K562 (cell line): Measurements from ENCODE around the gene ABHD16A. TPM values are rescaled to one million over a fixed set of nuclear protein-coding genes. Genes with fewer than 3 reads are reported as not detected.

Experiments used
- ARHGAP35 ChIP-seq: fragments of 450-650 bp; IDR thresholded peaks from 2 replicates; pipeline ENCODE4 v1.6.1; 2018; ENCODE audit not compliant: partially characterized antibody
- ATF1 ChIP-seq, 2 experiments: fragments of 450-650 bp in 1 of 2; IDR thresholded peaks; 2 replicates each; pipeline ENCODE4 v1.6.1; 2016; ENCODE audit warnings: missing compliant biosample characterization in 1 of 2, missing genetic modification characterization in 1 of 2
- GABPB1 ChIP-seq: sonication (generic); formaldehyde crosslinking; IDR thresholded peaks from 2 replicates; pipeline ENCODE4 v1.8.0; 2022; ENCODE audit warnings: mild to moderate bottlenecking, missing genetic modification reagents
- IRF2 ChIP-seq: sonication (generic); formaldehyde crosslinking; IDR thresholded peaks from 2 replicates; pipeline ENCODE4 v1.8.1; 2022; ENCODE audit warnings: mild to moderate bottlenecking, missing genetic modification reagents
- KLF13 ChIP-seq: fragments of 450-650 bp; IDR thresholded peaks from 2 replicates; pipeline ENCODE4 v1.6.1; 2016; ENCODE audit warnings: missing genetic modification characterization, low read depth, mild to moderate bottlenecking, missing compliant biosample characterization, moderate library complexity, borderline replicate concordance
- MYC ChIP-seq, 2 experiments: fragments of 250-450 bp in 1 of 2; sonication (Bioruptor Pico) in 1 of 2; IDR thresholded peaks; 2 replicates each; pipeline versions ENCODE4 v1.5.1 to v1.6.1; 2012 to 2021; ENCODE audit warnings: low read depth in 2 of 2, borderline replicate concordance in 1 of 2, improper control_type of control experiment in 1 of 2, low read length in 1 of 2, mild to moderate bottlenecking in 1 of 2, moderate library complexity in 1 of 2
- NFIC ChIP-seq: fragments of 450-650 bp; IDR thresholded peaks from 2 replicates; pipeline ENCODE4 v1.6.1; 2017; ENCODE audit warnings: mild to moderate bottlenecking, inconsistent platforms
- POLR2H ChIP-seq: IDR thresholded peaks from 2 replicates; pipeline ENCODE4 v1.6.1; 2016; ENCODE audit warnings: missing genetic modification characterization, low read depth, mild to moderate bottlenecking, control low read depth, missing compliant biosample characterization, moderate library complexity
- RFX1 ChIP-seq: fragments of 450-650 bp; IDR thresholded peaks from 2 replicates; pipeline ENCODE4 v1.6.1; 2016; ENCODE audit warnings: mild to moderate bottlenecking, moderate library complexity
- TFAM ChIP-seq: fragments of 250-450 bp; sonication (Bioruptor Pico); conservative IDR thresholded peaks from 2 replicates; pipeline ENCODE4 v1.5.0; 2021; ENCODE audit warnings: mild to moderate bottlenecking, moderate library complexity
- TRIM28 ChIP-seq: fragments of 450-650 bp; IDR thresholded peaks from 2 replicates; pipeline ENCODE4 v1.6.1; 2017
- XRCC3 ChIP-seq: fragments of 450-650 bp; IDR thresholded peaks from 2 replicates; pipeline ENCODE4 v1.6.1; 2017; ENCODE audit warnings: mild to moderate bottlenecking, moderate library complexity
- ZKSCAN1 ChIP-seq: fragments of 150-350 bp; IDR thresholded peaks from 2 replicates; pipeline ENCODE4 v1.6.1; 2016; ENCODE audit warnings: low read depth, low read length
- ZNF586 ChIP-seq: fragments of 450-650 bp; formaldehyde crosslinking; conservative IDR thresholded peaks from 2 replicates; pipeline ENCODE4 v1.4.0; 2020; ENCODE audit warnings: mild to moderate bottlenecking, moderate library complexity
- polyA plus RNA-seq, 8 experiments: library from polyadenylated mRNA; depleted of rRNA in 4 of 8; stranded (reverse) in 5 of 8; unstranded in 3 of 8; fragments of >200 nt; fragmentation: Nextera tagmentation in 2 of 8; fragmentation: Illumina TruSeq in 1 of 8; extraction: Ambion mirVana in 2 of 8; extraction: Trizol in 1 of 8; gene quantifications; 2 replicates each; pipeline versions ENCODE4 v1.2.1 to v1.2.3, GENCODE V29; 2011 to 2014; ENCODE audit warnings: inconsistent platforms in 1 of 8, missing spikeins in 1 of 8
- total RNA-seq, 7 experiments: library from RNA; depleted of rRNA in 6 of 7; stranded (reverse); fragments of >200 nt in 6 of 7; fragmentation: Illumina TruSeq in 2 of 7; extraction: Trizol in 2 of 7; gene quantifications; 2 replicates each; pipeline versions ENCODE4 v1.2.1 to v1.2.3, GENCODE V29; 2011 to 2021; ENCODE audit warnings: low replicate concordance in 1 of 7
- TF ChIP-seq, protein P1 (sequence below): fragments of 250-450 bp; sonication (Bioruptor Pico); IDR thresholded peaks from 2 replicates; pipeline ENCODE4 v1.5.0; 2021
- TF ChIP-seq, protein P2 (sequence below): sonication (generic); formaldehyde crosslinking; IDR thresholded peaks from 2 replicates; pipeline ENCODE4 v1.8.1; 2023; ENCODE audit warnings: mild to moderate bottlenecking, missing genetic modification reagents
- TF ChIP-seq, protein P3 (sequence below), 2 experiments: fragments of 450-650 bp in 1 of 2; sonication (generic) in 1 of 2; formaldehyde crosslinking in 1 of 2; IDR thresholded peaks in 1 of 2; conservative IDR thresholded peaks in 1 of 2; 2 replicates each; pipeline versions ENCODE4 v1.6.1 to v1.8.1; 2016 to 2023; ENCODE audit warnings: mild to moderate bottlenecking in 2 of 2, moderate library complexity in 2 of 2, inconsistent platforms in 1 of 2, missing genetic modification reagents in 1 of 2
- TF ChIP-seq, protein P4 (sequence below), 2 experiments: fragments of 150-350 bp in 1 of 2; IDR thresholded peaks; 2 replicates each; pipeline ENCODE4 v1.6.1; 2012 to 2016; ENCODE audit warnings: low read depth in 2 of 2, low read length in 2 of 2, mild to moderate bottlenecking in 1 of 2, moderate library complexity in 1 of 2
- TF ChIP-seq, protein P5 (sequence below): IDR thresholded peaks from 2 replicates; pipeline ENCODE4 v1.6.1; 2011; ENCODE audit not compliant: insufficient read length; ENCODE audit errors: extremely low read depth

The ABHD16A gene
- total and polyA plus RNA-seq, 9 of the 15 experiments (the other 6 are each of a cell fraction or from before 2014, with no cell fraction given): 25.8 to 120 (median 81.6) TPM

DNA sequence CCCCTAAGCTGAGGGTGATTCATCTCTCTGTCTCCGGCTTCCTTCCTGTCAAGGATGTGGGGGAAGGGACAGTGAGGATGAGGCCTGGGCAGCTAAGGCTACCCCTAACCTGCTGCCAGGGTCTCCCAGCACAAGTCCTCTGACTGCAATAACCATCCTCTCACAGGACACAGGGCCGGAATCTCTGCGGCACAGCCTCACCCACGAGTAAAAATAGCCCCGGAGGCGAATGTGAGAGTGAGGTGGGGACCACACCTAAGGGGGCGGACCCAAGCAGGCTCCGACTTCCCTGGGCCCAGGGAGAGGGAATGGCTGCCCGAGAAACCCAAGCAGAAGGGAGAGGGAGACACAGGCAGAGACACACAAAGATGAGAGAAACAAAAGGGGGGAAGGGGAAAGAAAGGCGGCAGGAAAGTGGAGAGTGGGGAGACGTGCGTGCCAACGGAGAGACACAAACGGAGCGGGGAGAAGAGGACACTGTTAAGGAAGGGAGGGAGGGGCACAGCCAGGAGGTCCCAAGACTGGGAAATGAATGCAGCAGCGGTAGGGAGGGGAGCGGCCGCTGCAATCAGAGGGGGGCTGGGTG lies 31.8 kb upstream of the ABHD16A start (continued):
- TF ChIP-seq ZKSCAN1 (peak; percentile 70; the same call in 1 of the 2 replicates), IRF2 (no peak), TRIM28 (no peak), ZNF586 (CRISPR knock-in tag) (no peak), POLR2H (tag) (no peak), ATF1 (CRISPR knock-in tag; IDR thresholded peaks at IDR 0.05) (no peak), ATF1 (tag; IDR thresholded peaks at IDR 0.05) (peak; percentile 82; the same call in 1 of the 2 replicates), NFIC (no peak), GABPB1 (no peak), RFX1 (no peak), TFAM (CRISPR knock-in tag) (no peak), ARHGAP35 (peak; percentile 85), MYC (IDR thresholded peaks at IDR 0.05; ENCODE audit: low read depth, low read length) (peak; percentile 14; the same call in 1 of the 2 replicates), MYC (CRISPR knock-in tag; IDR thresholded peaks at IDR 0.05; ENCODE audit: borderline replicate concordance, low read depth) (no peak), XRCC3 (no peak), KLF13 (tag) (peak; percentile 83)
- TF ChIP-seq, protein P1, sequence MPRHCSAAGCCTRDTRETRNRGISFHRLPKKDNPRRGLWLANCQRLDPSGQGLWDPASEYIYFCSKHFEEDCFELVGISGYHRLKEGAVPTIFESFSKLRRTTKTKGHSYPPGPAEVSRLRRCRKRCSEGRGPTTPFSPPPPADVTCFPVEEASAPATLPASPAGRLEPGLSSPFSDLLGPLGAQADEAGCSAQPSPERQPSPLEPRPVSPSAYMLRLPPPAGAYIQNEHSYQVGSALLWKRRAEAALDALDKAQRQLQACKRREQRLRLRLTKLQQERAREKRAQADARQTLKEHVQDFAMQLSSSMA: no peak
- TF ChIP-seq, protein P2, sequence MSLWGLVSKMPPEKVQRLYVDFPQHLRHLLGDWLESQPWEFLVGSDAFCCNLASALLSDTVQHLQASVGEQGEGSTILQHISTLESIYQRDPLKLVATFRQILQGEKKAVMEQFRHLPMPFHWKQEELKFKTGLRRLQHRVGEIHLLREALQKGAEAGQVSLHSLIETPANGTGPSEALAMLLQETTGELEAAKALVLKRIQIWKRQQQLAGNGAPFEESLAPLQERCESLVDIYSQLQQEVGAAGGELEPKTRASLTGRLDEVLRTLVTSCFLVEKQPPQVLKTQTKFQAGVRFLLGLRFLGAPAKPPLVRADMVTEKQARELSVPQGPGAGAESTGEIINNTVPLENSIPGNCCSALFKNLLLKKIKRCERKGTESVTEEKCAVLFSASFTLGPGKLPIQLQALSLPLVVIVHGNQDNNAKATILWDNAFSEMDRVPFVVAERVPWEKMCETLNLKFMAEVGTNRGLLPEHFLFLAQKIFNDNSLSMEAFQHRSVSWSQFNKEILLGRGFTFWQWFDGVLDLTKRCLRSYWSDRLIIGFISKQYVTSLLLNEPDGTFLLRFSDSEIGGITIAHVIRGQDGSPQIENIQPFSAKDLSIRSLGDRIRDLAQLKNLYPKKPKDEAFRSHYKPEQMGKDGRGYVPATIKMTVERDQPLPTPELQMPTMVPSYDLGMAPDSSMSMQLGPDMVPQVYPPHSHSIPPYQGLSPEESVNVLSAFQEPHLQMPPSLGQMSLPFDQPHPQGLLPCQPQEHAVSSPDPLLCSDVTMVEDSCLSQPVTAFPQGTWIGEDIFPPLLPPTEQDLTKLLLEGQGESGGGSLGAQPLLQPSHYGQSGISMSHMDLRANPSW: no peak
- TF ChIP-seq, protein P3, sequence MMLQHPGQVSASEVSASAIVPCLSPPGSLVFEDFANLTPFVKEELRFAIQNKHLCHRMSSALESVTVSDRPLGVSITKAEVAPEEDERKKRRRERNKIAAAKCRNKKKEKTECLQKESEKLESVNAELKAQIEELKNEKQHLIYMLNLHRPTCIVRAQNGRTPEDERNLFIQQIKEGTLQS (IDR thresholded peaks at IDR 0.05): no peak
- TF ChIP-seq, protein P3 (CRISPR knock-in tag; conservative IDR thresholded peaks at IDR 0.05): no peak; the same call in none of the 2 replicates
- TF ChIP-seq, protein P4, sequence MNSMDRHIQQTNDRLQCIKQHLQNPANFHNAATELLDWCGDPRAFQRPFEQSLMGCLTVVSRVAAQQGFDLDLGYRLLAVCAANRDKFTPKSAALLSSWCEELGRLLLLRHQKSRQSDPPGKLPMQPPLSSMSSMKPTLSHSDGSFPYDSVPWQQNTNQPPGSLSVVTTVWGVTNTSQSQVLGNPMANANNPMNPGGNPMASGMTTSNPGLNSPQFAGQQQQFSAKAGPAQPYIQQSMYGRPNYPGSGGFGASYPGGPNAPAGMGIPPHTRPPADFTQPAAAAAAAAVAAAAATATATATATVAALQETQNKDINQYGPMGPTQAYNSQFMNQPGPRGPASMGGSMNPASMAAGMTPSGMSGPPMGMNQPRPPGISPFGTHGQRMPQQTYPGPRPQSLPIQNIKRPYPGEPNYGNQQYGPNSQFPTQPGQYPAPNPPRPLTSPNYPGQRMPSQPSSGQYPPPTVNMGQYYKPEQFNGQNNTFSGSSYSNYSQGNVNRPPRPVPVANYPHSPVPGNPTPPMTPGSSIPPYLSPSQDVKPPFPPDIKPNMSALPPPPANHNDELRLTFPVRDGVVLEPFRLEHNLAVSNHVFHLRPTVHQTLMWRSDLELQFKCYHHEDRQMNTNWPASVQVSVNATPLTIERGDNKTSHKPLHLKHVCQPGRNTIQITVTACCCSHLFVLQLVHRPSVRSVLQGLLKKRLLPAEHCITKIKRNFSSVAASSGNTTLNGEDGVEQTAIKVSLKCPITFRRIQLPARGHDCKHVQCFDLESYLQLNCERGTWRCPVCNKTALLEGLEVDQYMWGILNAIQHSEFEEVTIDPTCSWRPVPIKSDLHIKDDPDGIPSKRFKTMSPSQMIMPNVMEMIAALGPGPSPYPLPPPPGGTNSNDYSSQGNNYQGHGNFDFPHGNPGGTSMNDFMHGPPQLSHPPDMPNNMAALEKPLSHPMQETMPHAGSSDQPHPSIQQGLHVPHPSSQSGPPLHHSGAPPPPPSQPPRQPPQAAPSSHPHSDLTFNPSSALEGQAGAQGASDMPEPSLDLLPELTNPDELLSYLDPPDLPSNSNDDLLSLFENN (IDR thresholded peaks at IDR 0.05; ENCODE audit: low read depth in 2 of 2, low read length in 2 of 2): peak in 1 of 2 experiments; percentile 81; a peak in 2 of 4 replicates
- TF ChIP-seq, protein P5, sequence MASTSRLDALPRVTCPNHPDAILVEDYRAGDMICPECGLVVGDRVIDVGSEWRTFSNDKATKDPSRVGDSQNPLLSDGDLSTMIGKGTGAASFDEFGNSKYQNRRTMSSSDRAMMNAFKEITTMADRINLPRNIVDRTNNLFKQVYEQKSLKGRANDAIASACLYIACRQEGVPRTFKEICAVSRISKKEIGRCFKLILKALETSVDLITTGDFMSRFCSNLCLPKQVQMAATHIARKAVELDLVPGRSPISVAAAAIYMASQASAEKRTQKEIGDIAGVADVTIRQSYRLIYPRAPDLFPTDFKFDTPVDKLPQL: no peak
